OCI-LY3 (cell line): ENCODE measurements around the gene PGBD2.

Experiments used
- H2AFZ ChIP-seq: fragments of 200-600, 300-600 bp; shearing (Covaris generic); 2 replicates; pipeline ENCODE4 v1.6.0; 2014; ENCODE audit warnings: antibody characterized with exemption, low read depth, low read length
- H3K27ac ChIP-seq: fragments of 200-600, 300-600 bp; sonication (generic); 2 replicates; pipeline ENCODE4 v1.5.1; 2014; ENCODE audit warnings: mild to moderate bottlenecking, low read length, moderate library complexity, mixed read lengths
- H3K27me3 ChIP-seq: fragments of 200-600, 300-600 bp; sonication (generic); 2 replicates; pipeline ENCODE4 v1.6.1; 2014; ENCODE audit warnings: low read depth, low read length, mixed read lengths
- H3K36me3 ChIP-seq: fragments of 200-600, 300-600 bp; sonication (generic); replicated peaks from 2 replicates; pipeline ENCODE3; 2014; ENCODE audit warnings: low read depth, low read length, mixed read lengths
- H3K4me1 ChIP-seq: fragments of 300-600, 200-600 bp; sonication (generic); 2 replicates; pipeline ENCODE4 v1.6.1; 2014; ENCODE audit warnings: low read length, mixed read lengths
- H3K4me2 ChIP-seq: fragments of 200-600, 300-600 bp; sonication (generic); 2 replicates; pipeline ENCODE4 v1.6.1; 2014; ENCODE audit warnings: low read length, mixed read lengths
- H3K4me3 ChIP-seq: fragments of 300-600, 200-600 bp; sonication (generic); 2 replicates; pipeline ENCODE4 v1.5.1; 2014; ENCODE audit warnings: antibody characterized with exemption, mild to moderate bottlenecking, low read length, moderate library complexity
- H3K79me2 ChIP-seq: fragments of 300-600, 200-600 bp; shearing (Covaris generic); 2 replicates; pipeline ENCODE4 v1.6.1; 2014; ENCODE audit warnings: mild to moderate bottlenecking, low read length, mixed read lengths
- H3K9ac ChIP-seq: fragments of 300-600, 200-600 bp; shearing (Covaris generic); 2 replicates; pipeline ENCODE4 v1.6.0; 2014; ENCODE audit warnings: mild to moderate bottlenecking, low read length, moderate library complexity
- H3K9me3 ChIP-seq: fragments of 200-600, 300-600 bp; shearing (Covaris generic); 2 replicates; pipeline ENCODE4 v1.6.1; 2014; ENCODE audit warnings: low read length, mixed read lengths; ENCODE audit not compliant: insufficient read depth
- H4K20me1 ChIP-seq: fragments of 200-600, 300-600 bp; sonication (generic); 2 replicates; pipeline ENCODE4 v1.6.1; 2016; ENCODE audit warnings: low read length, mixed read lengths; ENCODE audit not compliant: insufficient read depth
- EZH2phosphoT487 ChIP-seq: fragments of 200-600 bp; shearing (Covaris generic); IDR thresholded peaks from 2 replicates; pipeline ENCODE4 v1.6.1; 2018; ENCODE audit warnings: antibody characterized with exemption, mixed run types, low read depth
- TF ChIP-seq, protein P1 (sequence below): fragments of 200-600, 300-600 bp; sonication (generic); IDR thresholded peaks from 2 replicates; pipeline ENCODE4 v1.5.1; 2014; ENCODE audit warnings: antibody characterized with exemption, low read length, low read depth

The PGBD2 gene

GRCh38 chr1:248861616-248862015 lies 44.4 kb upstream of the PGBD2 start:
- Histone ChIP-seq H4K20me1 (no peaks in the 10 kb centered on the region), H3K9ac (no peak overlapping the region), H3K27ac (no peak overlapping the region), H3K4me2 (no peak overlapping the region), H3K79me2 (peaks cover 19% of the 10 kb centered on the region), H3K4me1 (peaks cover 29% of the 10 kb centered on the region), H3K27me3 (peaks cover 6% of the 10 kb centered on the region; the same call in 1 of the 2 replicates), H3K36me3 (peaks cover 4% of the 10 kb centered on the region), H3K4me3 (no peak overlapping the region), H3K9me3 (no peaks in the 10 kb centered on the region), H2AFZ (no peak overlapping the region)
- no peak for TF ChIP-seq EZH2phosphoT487

- H2AFZ ChIP-seq: peak overlapping the region; percentile 79
- H3K9me3 ChIP-seq: no peaks in the 10 kb centered on the region
- peaks cover 9% of the 10 kb centered on the region for H3K79me2 ChIP-seq
- H3K36me3 ChIP-seq: no peaks in the 10 kb centered on the region
- no peaks in the 10 kb centered on the region for H4K20me1 ChIP-seq
- H3K4me2 ChIP-seq: peak overlapping the region; percentile 92
- H3K4me3 ChIP-seq: peak overlapping the region; percentile 84
- H3K27ac ChIP-seq: no peak overlapping the region
- peaks cover 6% of the 10 kb centered on the region; the same call in 1 of the 2 replicates for H3K27me3 ChIP-seq
- H3K4me1 ChIP-seq: peaks cover 19% of the 10 kb centered on the region
- H3K9ac ChIP-seq: peak overlapping the region; percentile 67
- TF ChIP-seq, protein P1, sequence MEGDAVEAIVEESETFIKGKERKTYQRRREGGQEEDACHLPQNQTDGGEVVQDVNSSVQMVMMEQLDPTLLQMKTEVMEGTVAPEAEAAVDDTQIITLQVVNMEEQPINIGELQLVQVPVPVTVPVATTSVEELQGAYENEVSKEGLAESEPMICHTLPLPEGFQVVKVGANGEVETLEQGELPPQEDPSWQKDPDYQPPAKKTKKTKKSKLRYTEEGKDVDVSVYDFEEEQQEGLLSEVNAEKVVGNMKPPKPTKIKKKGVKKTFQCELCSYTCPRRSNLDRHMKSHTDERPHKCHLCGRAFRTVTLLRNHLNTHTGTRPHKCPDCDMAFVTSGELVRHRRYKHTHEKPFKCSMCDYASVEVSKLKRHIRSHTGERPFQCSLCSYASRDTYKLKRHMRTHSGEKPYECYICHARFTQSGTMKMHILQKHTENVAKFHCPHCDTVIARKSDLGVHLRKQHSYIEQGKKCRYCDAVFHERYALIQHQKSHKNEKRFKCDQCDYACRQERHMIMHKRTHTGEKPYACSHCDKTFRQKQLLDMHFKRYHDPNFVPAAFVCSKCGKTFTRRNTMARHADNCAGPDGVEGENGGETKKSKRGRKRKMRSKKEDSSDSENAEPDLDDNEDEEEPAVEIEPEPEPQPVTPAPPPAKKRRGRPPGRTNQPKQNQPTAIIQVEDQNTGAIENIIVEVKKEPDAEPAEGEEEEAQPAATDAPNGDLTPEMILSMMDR: no peak
- TF ChIP-seq EZH2phosphoT487: no peak
Observed at GRCh38 chr1:248862695-248862997, 43.4 kb upstream of the PGBD2 start.

DNA sequence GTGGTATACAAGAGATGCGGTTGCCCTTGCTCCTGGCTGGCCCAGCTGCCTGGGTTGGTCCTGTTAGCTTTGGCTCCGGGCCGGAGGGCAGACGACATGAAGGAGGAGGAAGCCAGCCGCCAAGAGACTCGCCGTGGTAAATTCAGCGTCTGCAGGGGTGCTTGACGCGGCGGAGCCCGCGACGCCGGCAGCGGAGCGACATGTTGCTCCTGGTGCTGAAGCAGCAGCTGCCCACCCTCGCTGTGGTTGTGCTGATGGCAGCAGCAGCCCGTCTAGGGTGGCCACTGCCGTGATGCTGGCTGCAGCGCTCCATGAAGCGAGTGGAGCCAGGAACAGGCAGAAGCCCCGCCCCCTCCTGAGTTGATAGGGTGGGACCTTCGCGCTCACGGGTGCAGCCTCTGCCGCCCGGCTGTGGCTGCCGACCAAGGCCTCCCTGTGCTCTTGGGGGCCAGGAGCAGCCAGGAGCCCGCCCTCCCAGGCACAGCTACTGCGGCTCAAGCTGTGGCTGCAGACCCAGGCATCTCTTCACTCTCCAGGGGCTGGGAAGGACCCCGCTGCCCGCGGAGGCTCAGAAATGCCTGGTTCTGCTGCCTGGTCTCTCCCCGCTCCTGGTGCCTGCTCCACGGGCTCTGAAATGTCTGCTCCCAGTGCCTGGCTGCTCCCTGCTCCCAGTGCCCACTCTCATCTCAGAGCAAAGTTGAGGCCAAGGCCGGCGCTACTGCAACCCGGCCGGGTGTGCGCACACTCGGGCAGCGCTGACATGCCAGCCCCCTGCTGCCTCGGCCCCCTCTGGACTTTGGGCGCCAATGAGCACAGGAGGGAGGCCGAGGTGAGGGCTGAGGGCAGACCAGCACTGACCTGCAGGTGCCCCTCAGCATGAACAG lies 42.8 kb upstream of the PGBD2 start:
- Histone ChIP-seq H3K9me3 (no peaks in the 10 kb centered on the region), H3K4me2 (peak overlapping the region; percentile 92), H3K36me3 (no peaks in the 10 kb centered on the region), H3K27me3 (peaks cover 6% of the 10 kb centered on the region; the same call in 1 of the 2 replicates), H3K4me3 (peak overlapping the region; percentile 84), H3K9ac (peak overlapping the region; percentile 67), H2AFZ (peak overlapping the region; percentile 79), H4K20me1 (no peaks in the 10 kb centered on the region), H3K4me1 (peaks cover 19% of the 10 kb centered on the region), H3K79me2 (peaks cover 3% of the 10 kb centered on the region), H3K27ac (no peak overlapping the region)
- TF ChIP-seq, protein P1: no peak
- TF ChIP-seq EZH2phosphoT487: no peak

DNA sequence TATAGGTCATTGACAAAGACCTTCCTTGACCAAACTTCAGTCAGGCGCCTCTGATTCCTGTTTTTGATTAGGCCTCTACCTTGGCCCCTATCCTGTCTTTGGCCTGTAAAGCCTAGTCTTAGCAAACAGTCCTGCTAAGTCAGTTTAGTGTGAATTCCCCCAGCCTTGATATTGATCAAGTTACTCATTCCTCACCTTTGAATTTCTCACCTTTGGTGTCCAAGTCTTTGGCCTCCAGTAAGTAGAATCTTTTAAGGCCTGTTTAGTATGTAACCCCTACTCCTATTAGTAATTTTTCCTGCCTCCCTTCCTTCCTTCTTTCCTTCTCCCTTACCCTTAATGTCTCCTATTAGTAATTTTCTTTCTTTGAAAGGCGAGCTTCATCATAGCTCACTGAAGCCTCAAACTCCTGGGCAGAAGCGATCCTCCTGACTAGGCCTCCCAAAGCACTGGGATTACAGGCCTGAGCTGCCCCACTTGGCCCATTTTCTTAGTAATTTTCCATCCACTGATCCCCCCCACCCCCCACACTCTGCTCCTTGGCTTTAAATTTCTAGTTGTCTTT lies 34.1 kb upstream of the PGBD2 start:
- H2AFZ ChIP-seq: no peak overlapping the region
- no peaks in the 10 kb centered on the region for H3K36me3 ChIP-seq
- no peaks in the 10 kb centered on the region for H3K9me3 ChIP-seq
- H3K79me2 ChIP-seq: no peaks in the 10 kb centered on the region
- peaks cover 11% of the 10 kb centered on the region for H3K4me1 ChIP-seq
- no peaks in the 10 kb centered on the region for H4K20me1 ChIP-seq
- H3K4me2 ChIP-seq: peak overlapping the region; percentile 17; the same call in 1 of the 2 replicates
- no peak for TF ChIP-seq EZH2phosphoT487
- TF ChIP-seq, protein P1: no peak
- no peak overlapping the region for H3K9ac ChIP-seq
- peak overlapping the region; percentile 86 for H3K4me3 ChIP-seq
- no peak overlapping the region for H3K27ac ChIP-seq
- H3K27me3 ChIP-seq: no peaks in the 10 kb centered on the region
